ENCODE measurements around the gene SLC15A4. TPM values are rescaled to one million over a fixed set of nuclear protein-coding genes. Genes with fewer than 3 reads are reported as not detected.
"Not testable (repeated sequence)": the region's sequence is repeated elsewhere in the genome, so short reads cannot be mapped to it uniquely, and the experiment has no call there.

SLC15A4 gene
- total RNA-seq, 4 donors from 2014 or later: 41.3 to 55.1 (median 43.6) TPM

GRCh38 chr12:128850400-128850799, 26.6 kb upstream of the SLC15A4 start:
- no peak overlapping the region for H3K4me3 ChIP-seq (ENCODE audit: low read depth, poor library complexity, severe bottlenecking)
- intact Hi-C loops (cut with DNase I; ENCODE audit: low total_unique reads): no loop called here
- no peak for DNase-seq (ENCODE audit: low spot score in 2 of 2)
- no peak for TF ChIP-seq CTCF (IDR thresholded peaks at IDR 0.05)
- TF ChIP-seq POLR2A (IDR thresholded peaks at IDR 0.05): no peak
- WGBS, 2 donors: 66 to 78% methylated on average over 3 of the region's 3 CpGs

GRCh38 chr12:128849806-128850205, 26.0 kb upstream of the SLC15A4 start:
- H3K4me3 ChIP-seq (ENCODE audit: low read depth, poor library complexity, severe bottlenecking); intact Hi-C loops (cut with DNase I; ENCODE audit: low total_unique reads): not testable (repeated sequence)
- peak in 1 of 2 donors; percentile 7 for DNase-seq (ENCODE audit: low spot score in 2 of 2)
- WGBS, 2 donors: 55 to 63% methylated on average over 6 of the region's 6 CpGs

- no peak for TF ChIP-seq CTCF (IDR thresholded peaks at IDR 0.05)
- no peak for TF ChIP-seq POLR2A (IDR thresholded peaks at IDR 0.05)
- intact Hi-C loops (cut with DNase I; ENCODE audit: low total_unique reads): no loop called here
- H3K4me3 ChIP-seq (ENCODE audit: low read depth, poor library complexity, severe bottlenecking): no peak overlapping the region
- no peak for DNase-seq (ENCODE audit: low spot score in 2 of 2)
- 95% methylated on average over 14 of the region's 14 CpGs for WGBS, 2 donors
These were observed 24.6 kb upstream of the SLC15A4 start for GRCh38 chr12:128848371-128848770.

GRCh38 chr12:128846671-128847070, 22.9 kb upstream of the SLC15A4 start:
- intact Hi-C loops (cut with DNase I; ENCODE audit: low total_unique reads): not testable (repeated sequence)
- WGBS, 2 donors: 89 to 92% methylated on average over 26 to 27 of the region's 27 CpGs

GRCh38 chr12:128844031-128844635, 20.4 kb upstream of the SLC15A4 start:
- intact Hi-C loops (cut with DNase I; ENCODE audit: low total_unique reads): no loop called here
- 63 to 70% methylated on average over 11 of the region's 11 CpGs for WGBS, 2 donors
- no peak for TF ChIP-seq CTCF (IDR thresholded peaks at IDR 0.05)
- no peak overlapping the region for H3K4me3 ChIP-seq (ENCODE audit: low read depth, poor library complexity, severe bottlenecking)
- DNase-seq (ENCODE audit: low spot score in 2 of 2): no peak

More at GRCh38 chr12:128846671-128847070, 22.9 kb upstream of the SLC15A4 start:
- H3K4me3 ChIP-seq (ENCODE audit: low read depth, poor library complexity, severe bottlenecking); DNase-seq (ENCODE audit: low spot score in 2 of 2): not testable (repeated sequence)

GRCh38 chr12:128843538-128843937, 19.8 kb upstream of the SLC15A4 start:
- H3K4me3 ChIP-seq (ENCODE audit: low read depth, poor library complexity, severe bottlenecking): no peak overlapping the region
- intact Hi-C loops (cut with DNase I; ENCODE audit: low total_unique reads): no loop called here
- TF ChIP-seq POLR2A (IDR thresholded peaks at IDR 0.05): no peak
- no peak for TF ChIP-seq CTCF (IDR thresholded peaks at IDR 0.05)
- DNase-seq (ENCODE audit: low spot score in 2 of 2): no peak
- 80 to 83% methylated on average over 4 of the region's 4 CpGs for WGBS, 2 donors

- intact Hi-C loops (cut with DNase I; ENCODE audit: low total_unique reads): no loop called here
- H3K4me3 ChIP-seq (ENCODE audit: low read depth, poor library complexity, severe bottlenecking): no peak overlapping the region
- 85 to 93% methylated on average over 11 of the region's 11 CpGs for WGBS, 2 donors
- no peak for TF ChIP-seq CTCF (IDR thresholded peaks at IDR 0.05)
- TF ChIP-seq POLR2A (IDR thresholded peaks at IDR 0.05): no peak
- DNase-seq (ENCODE audit: low spot score in 2 of 2): no peak
These were observed 18.8 kb upstream of the SLC15A4 start for GRCh38 chr12:128842579-128842978.
